HepG2 (cell line): Measurements from ENCODE around the gene HECTD4. TPM values are rescaled to one million over a fixed set of nuclear protein-coding genes. Genes with fewer than 3 reads are reported as not detected.

Experiments
- ATAC-seq: fragments of 200-7000 bp; cut with Tn5 transposase; 3 replicates; pipeline ENCODE4 v1.9.1; 2020; ENCODE audit warnings: mild to moderate bottlenecking, moderate library complexity
- BruUV-seq: library from RNA; stranded (reverse); fragments of 400-500 nt; replicated peaks from 2 replicates; lab custom pipeline; 2021; lab: Mats Ljungman, UMichigan
- CTCF ChIA-PET: fragments of 300-600 bp; formaldehyde crosslinking; extraction: SDS; loops from one replicate; lab custom pipeline; 2021; ENCODE audit warnings: low total read pairs, inconsistent platforms, low intra/inter-chr PET ratio; lab: Yijun Ruan, JAX
- POLR2A ChIA-PET: fragments of 350-600 bp; sonication (Branson Sonifier 250); formaldehyde crosslinking; loops from one replicate; lab custom pipeline; 2020; ENCODE audit warnings: antibody characterized with exemption, inconsistent platforms; lab: Yijun Ruan, JAX
- DNase-seq: peaks from one replicate; pipeline ENCODE4 v3.0.0-alpha.2; 2015; ENCODE audit warnings: low spot score
- FAIRE-seq: peaks from 3 replicates; lab custom pipeline; 2011; peaks lifted over from hg19 to GRCh38; lab: Jason Lieb, UNC
- H2AFZ ChIP-seq: one replicate; pipeline ENCODE4 v1.6.1; 2011; ENCODE audit warnings: low read length, inconsistent platforms
- H3K27ac ChIP-seq: fragments of 300-600 bp; 3 replicates; pipeline ENCODE4 v1.8.0; 2011; ENCODE audit warnings: mixed run types, mild to moderate bottlenecking, mixed read lengths, low read length, inconsistent platforms; ENCODE audit not compliant: insufficient read depth; ENCODE audit errors: extremely low read length
- H3K27me3 ChIP-seq, 2 experiments: fragments of 200-600 bp in 1 of 2; 2 replicates in 1 of 2; 3 replicates in 1 of 2; pipeline versions ENCODE4 v1.6.0 to v1.8.0; 2011; ENCODE audit warnings: low read length in 2 of 2, mild to moderate bottlenecking in 2 of 2, moderate library complexity in 2 of 2, inconsistent platforms in 1 of 2; ENCODE audit not compliant: insufficient read depth in 2 of 2, control insufficient read depth in 1 of 2
- H3K36me3 ChIP-seq, 2 experiments: fragments of 200-600 bp in 1 of 2; replicated peaks in 1 of 2; 2 replicates in 1 of 2; 3 replicates in 1 of 2; pipeline versions ENCODE4 v1.5.1 to v1.8.0; 2011; ENCODE audit warnings: low read length in 2 of 2, inconsistent platforms in 1 of 2; ENCODE audit not compliant: insufficient read depth in 2 of 2, control insufficient read depth in 1 of 2
- H3K4me1 ChIP-seq: 2 replicates; pipeline ENCODE4 v1.5.1; 2012; ENCODE audit warnings: low read length, inconsistent platforms; ENCODE audit not compliant: insufficient read depth
- H3K4me2 ChIP-seq: 2 replicates; pipeline ENCODE4 v1.6.0; 2011; ENCODE audit warnings: low read depth, low read length, inconsistent platforms
- H3K4me3 ChIP-seq, 3 experiments: fragments of 200-600 bp in 1 of 3; sonication (generic), shearing (Covaris generic) in 1 of 3; replicated peaks in 1 of 3; 2 replicates each; pipeline ENCODE4 v1.5.1; 2011 to 2016; ENCODE audit warnings: low read length in 3 of 3, inconsistent platforms in 2 of 3, low read depth in 2 of 3, mild to moderate bottlenecking in 2 of 3, control low read depth in 1 of 3, mixed read lengths in 1 of 3; ENCODE audit not compliant: insufficient read depth in 1 of 3
- H3K79me2 ChIP-seq: one replicate; pipeline ENCODE4 v1.6.1; 2011; ENCODE audit warnings: low read length, inconsistent platforms; ENCODE audit not compliant: insufficient read depth
- H3K9ac ChIP-seq: 2 replicates; pipeline ENCODE4 v1.6.0; 2011; ENCODE audit warnings: mild to moderate bottlenecking, low read depth, low read length, inconsistent platforms; ENCODE audit not compliant: insufficient read depth
- H3K9me3 ChIP-seq: 2 replicates; pipeline ENCODE4 v1.5.1; 2012; ENCODE audit warnings: mild to moderate bottlenecking, low read length
- H4K20me1 ChIP-seq: 2 replicates; pipeline ENCODE4 v1.6.0; 2011; ENCODE audit warnings: inconsistent platforms, mild to moderate bottlenecking, low read length, moderate library complexity; ENCODE audit not compliant: insufficient read depth
- AHR ChIP-seq: IDR thresholded peaks from 2 replicates; pipeline ENCODE4 v1.6.1; 2018; ENCODE audit warnings: missing genetic modification reagents, missing compliant biosample characterization
- CBFB ChIP-seq: sonication (generic); formaldehyde crosslinking; IDR thresholded peaks from 2 replicates; pipeline ENCODE4 v1.4.0; 2020; ENCODE audit warnings: missing genetic modification reagents
- DMAP1 ChIP-seq: IDR thresholded peaks from 2 replicates; pipeline ENCODE4 v1.6.1; 2016
- EZH2 ChIP-seq: conservative IDR thresholded peaks from 2 replicates; pipeline ENCODE4 v1.6.1; 2012; ENCODE audit warnings: mild to moderate bottlenecking, low read depth, low read length, moderate library complexity
- FLYWCH1 ChIP-seq: sonication (generic); formaldehyde crosslinking; IDR thresholded peaks from 2 replicates; pipeline ENCODE4 v1.8.1; 2023; ENCODE audit warnings: mild to moderate bottlenecking, missing genetic modification reagents
- MAFK ChIP-seq, 2 experiments: IDR thresholded peaks in 1 of 2; conservative IDR thresholded peaks in 1 of 2; 2 replicates each; pipeline ENCODE4 v1.6.1; 2011; ENCODE audit warnings: improper control_type of control experiment in 2 of 2, low read length in 2 of 2
- NCOA1 ChIP-seq: sonication (generic); formaldehyde crosslinking; IDR thresholded peaks from 2 replicates; pipeline ENCODE4 v1.9.0; 2021; ENCODE audit warnings: missing genetic modification reagents
- PPARG ChIP-seq: conservative IDR thresholded peaks from 2 replicates; pipeline ENCODE4 v1.6.1; 2016; ENCODE audit warnings: missing biosample characterization, missing genetic modification reagents
- RORA ChIP-seq: sonication (generic); formaldehyde crosslinking; IDR thresholded peaks from 2 replicates; pipeline ENCODE4 v1.5.0; 2020; ENCODE audit warnings: mild to moderate bottlenecking, missing genetic modification reagents, moderate library complexity
- RXRB ChIP-seq: IDR thresholded peaks from 2 replicates; pipeline ENCODE4 v1.6.1; 2016; ENCODE audit warnings: borderline replicate concordance, missing genetic modification reagents, missing compliant biosample characterization
- ZBTB1 ChIP-seq: sonication (generic); formaldehyde crosslinking; IDR thresholded peaks from 2 replicates; pipeline ENCODE4 v1.4.0; 2020; ENCODE audit warnings: missing genetic modification reagents, borderline replicate concordance
- ZBTB4 ChIP-seq: sonication (generic); formaldehyde crosslinking; IDR thresholded peaks from 2 replicates; pipeline ENCODE4 v1.4.0; 2020; ENCODE audit warnings: missing genetic modification reagents, mild to moderate bottlenecking, borderline replicate concordance
- ZFP91 ChIP-seq: sonication (generic); formaldehyde crosslinking; IDR thresholded peaks from 2 replicates; pipeline ENCODE4 v1.9.0; 2022; ENCODE audit warnings: missing genetic modification reagents, mild to moderate bottlenecking, borderline replicate concordance
- ZKSCAN8 ChIP-seq: IDR thresholded peaks from 2 replicates; pipeline ENCODE4 v1.6.1; 2016; ENCODE audit warnings: borderline replicate concordance, missing genetic modification reagents, missing compliant biosample characterization
- ZNF501 ChIP-seq: sonication (generic); formaldehyde crosslinking; IDR thresholded peaks from 2 replicates; pipeline ENCODE4 v1.5.1; 2020; ENCODE audit warnings: mild to moderate bottlenecking, moderate library complexity, missing genetic modification reagents
- WGBS: methylation state at CpG from one replicate; pipeline ENCODE4 v1.1.6; 2017; ENCODE audit warnings: low lambda C conversion rate; 5-methylcytosine and 5-hydroxymethylcytosine counted together
- in situ Hi-C: cut with HindIII; loops from 2 replicates; pipeline ENCODE4 v1.10.0; 2017; ENCODE audit warnings: low pct_unique_long_range_greater_than_20kb; ENCODE audit not compliant: extremely low pct_ligation_motif_present
- intact Hi-C: fragments of 100-400 bp; cut with micrococcal nuclease; formaldehyde crosslinking; loops from one replicate; pipeline ENCODE4 v1.10.0; 2022; ENCODE audit not compliant: unreplicated experiment
- polyA plus RNA-seq, 8 experiments: library from polyadenylated mRNA; depleted of rRNA in 3 of 8; stranded (reverse) in 7 of 8; unstranded in 1 of 8; fragments of >200 nt; fragmentation: Illumina TruSeq in 4 of 8; extraction: Trizol in 4 of 8; gene quantifications; 2 replicates each; pipeline versions ENCODE4 v1.2.1 to v1.2.3, GENCODE V29; 2011 to 2016; ENCODE audit warnings: low read depth in 4 of 8, missing spikeins in 1 of 8, mixed read lengths in 1 of 8; ENCODE audit not compliant: insufficient read depth in 1 of 8
- total RNA-seq, 5 experiments: library from RNA; depleted of rRNA; stranded (reverse); fragments of >200 nt; fragmentation: Illumina TruSeq; extraction: Trizol; gene quantifications; 2 replicates each; pipeline ENCODE4 v1.2.3, GENCODE V29; 2016; ENCODE audit warnings: low read depth in 1 of 5

HECTD4 gene
- total and polyA plus RNA-seq, 2 of the 13 experiments (the other 11 are each of a cell fraction or from before 2014, with no cell fraction given): 9.0 to 11.4 TPM

- Histone ChIP-seq H2AFZ (no peak overlapping the region), H3K36me3 (peaks cover 8 to 29% of the 10 kb centered on the region in 2 experiments; a peak in 4 of 5 replicates), H3K4me1 (peaks cover 16% of the 10 kb centered on the region), H3K27me3 (no peaks in the 10 kb centered on the region), H3K27ac (no peak overlapping the region), H3K9ac (no peak overlapping the region), H3K9me3 (no peaks in the 10 kb centered on the region), H4K20me1 (no peaks in the 10 kb centered on the region), H3K79me2 (no peaks in the 10 kb centered on the region), H3K4me2 (no peak overlapping the region), H3K4me3 (no peak overlapping the region)
- in situ Hi-C loops: no loop called here
- no TSS peak for BruUV-seq
- ChIA-PET CTCF (no interaction called here), POLR2A (no interaction called here)
- intact Hi-C loops: no loop called here
- TF ChIP-seq EZH2 (no peak), RXRB (CRISPR knock-in tag) (no peak), RORA (CRISPR knock-in tag) (no peak), DMAP1 (CRISPR knock-in tag) (no peak), AHR (CRISPR knock-in tag) (no peak), CBFB (CRISPR knock-in tag) (no peak), MAFK (conservative IDR thresholded peaks at IDR 0.05 in 1 of 2, IDR thresholded peaks at IDR 0.05 in 1 of 2; ENCODE audit: low read length in 2 of 2) (peak; percentile 56 to 59), ZNF501 (no peak), ZBTB1 (CRISPR knock-in tag) (no peak)
- ATAC-seq: no peak
- WGBS: 80% methylated on average over 2 of the region's 2 CpGs
- no peak for FAIRE-seq
- no peak for DNase-seq
Measured at GRCh38 chr12:112303799-112304198, 78.4 kb downstream of the HECTD4 start.

GRCh38 chr12:112303004-112303403, 79.2 kb downstream of the HECTD4 start:
- BruUV-seq: no TSS peak
- no peak for ATAC-seq
- FAIRE-seq: no peak

More at GRCh38 chr12:112303004-112303403, 79.2 kb downstream of the HECTD4 start:
- peaks cover 15% of the 10 kb centered on the region for H3K4me1 ChIP-seq
- 100% methylated on average over 3 of the region's 3 CpGs for WGBS
- POLR2A ChIA-PET: no interaction called here
- TF ChIP-seq ZBTB4 (CRISPR knock-in tag): no peak
- TF ChIP-seq PPARG: no peak
- TF ChIP-seq ZFP91 (CRISPR knock-in tag): no peak
- TF ChIP-seq FLYWCH1 (CRISPR knock-in tag): no peak
- TF ChIP-seq NCOA1 (CRISPR knock-in tag): no peak
- TF ChIP-seq ZKSCAN8 (CRISPR knock-in tag): no peak
- intact Hi-C loops: no loop called here
- no peaks in the 10 kb centered on the region for H4K20me1 ChIP-seq
- H3K79me2 ChIP-seq: no peaks in the 10 kb centered on the region
- in situ Hi-C loops: no loop called here
- H3K4me3 ChIP-seq: no peak overlapping the region
- no peaks in the 10 kb centered on the region for H3K9me3 ChIP-seq
- CTCF ChIA-PET: no interaction called here
- H3K27me3 ChIP-seq: no peaks in the 10 kb centered on the region
- no peak overlapping the region for H3K9ac ChIP-seq
- H3K27ac ChIP-seq: no peak overlapping the region
- H3K4me2 ChIP-seq: no peak overlapping the region
- H3K36me3 ChIP-seq: peaks cover 8 to 21% of the 10 kb centered on the region in 2 experiments; a peak in 4 of 5 replicates
- DNase-seq: no peak
- no peak overlapping the region for H2AFZ ChIP-seq
